NCI-H345 (cell line): ENCODE measurements around the gene LNPK.
"Not testable (repeated sequence)": the region's sequence is repeated elsewhere in the genome, so short reads cannot be mapped to it uniquely, and the experiment has no call there.

Experiments
- DNase-seq: peaks from one replicate; lab custom pipeline; 2025; lab: John Stamatoyannopoulos, UW

The LNPK gene

GRCh38 chr2:175903384-175903936 is 98.6 kb downstream of the LNPK start:
- no peak for DNase-seq

GRCh38 chr2:175895957-175896356 is 106.1 kb downstream of the LNPK start:
- not testable (repeated sequence) for DNase-seq

- no peak for DNase-seq
Measured at GRCh38 chr2:175892046-175892445, 110.0 kb downstream of the LNPK start.

- no peak for DNase-seq
Measured at GRCh38 chr2:175890636-175891242, 111.3 kb downstream of the LNPK start.

- DNase-seq: no peak
Measured at GRCh38 chr2:175889701-175890302, 112.3 kb downstream of the LNPK start.

GRCh38 chr2:175887776-175888175 is 114.3 kb downstream of the LNPK start:
- DNase-seq: no peak

GRCh38 chr2:175884697-175885393 is 117.2 kb downstream of the LNPK start:
- DNase-seq: no peak

GRCh38 chr2:175883586-175884194 is 118.4 kb downstream of the LNPK start:
- no peak for DNase-seq

GRCh38 chr2:175879679-175880078 is 122.4 kb downstream of the LNPK start:
- DNase-seq: no peak

- DNase-seq: no peak
Measured at GRCh38 chr2:175877845-175878544, 124.1 kb downstream of the LNPK start.

- no peak for DNase-seq
Measured at GRCh38 chr2:175874291-175874690, 127.8 kb downstream of the LNPK start.
